WERI-Rb-1 (cell line): ENCODE measurements around the gene OR9Q1.

Experiments
- DNase-seq: peaks from one replicate; pipeline ENCODE4 v3.0.0-alpha.2; 2020
- H3K27ac ChIP-seq: fragments of 250-450 bp; sonication (Bioruptor Pico); 2 replicates; pipeline ENCODE4 v1.5.1; 2020; ENCODE audit warnings: mild to moderate bottlenecking, moderate library complexity
- H3K27me3 ChIP-seq: fragments of 250-450 bp; sonication (Bioruptor Pico); 2 replicates; pipeline ENCODE4 v1.5.1; 2021; ENCODE audit warnings: mild to moderate bottlenecking, low read depth, moderate library complexity; ENCODE audit not compliant: insufficient read depth, severe bottlenecking
- H3K36me3 ChIP-seq: fragments of 250-450 bp; sonication (Bioruptor Pico); 2 replicates; pipeline ENCODE4 v1.5.1; 2020; ENCODE audit warnings: mild to moderate bottlenecking, moderate library complexity
- H3K4me3 ChIP-seq: 2 replicates; pipeline ENCODE4 v1.5.1; 2011; ENCODE audit warnings: low read depth, mild to moderate bottlenecking, control low read depth, low read length
- H3K9me3 ChIP-seq: fragments of 250-450 bp; sonication (Bioruptor Pico); 2 replicates; pipeline ENCODE4 v1.5.1; 2021; ENCODE audit warnings: mild to moderate bottlenecking, moderate library complexity; ENCODE audit not compliant: severe bottlenecking
- CTCF ChIP-seq: IDR thresholded peaks from 2 replicates; pipeline ENCODE4 v1.5.1; 2011; ENCODE audit warnings: low read depth, mild to moderate bottlenecking, control low read depth, inconsistent platforms, low read length

The OR9Q1 gene

GRCh38 chr11:58023435-58023931 is at the start of gene OR9Q1:
TSS of gene OR9Q1 (plus strand) at chr11:58023881. CDS start at chr11:58179445, 155,564 bp downstream.
- no peak within 1 kb of the TSS for H3K27ac ChIP-seq
- H3K9me3 ChIP-seq = no peaks in the 10 kb centered on the region
- no peak for DNase-seq
- peaks cover 75% of the 10 kb centered on the region for H3K27me3 ChIP-seq
- H3K4me3 ChIP-seq = no peak within 1 kb of the TSS
- TF ChIP-seq CTCF = no peak
- H3K36me3 ChIP-seq = no peaks in the 10 kb centered on the region

- TF ChIP-seq CTCF = no peak
- H3K27me3 ChIP-seq = peaks cover 51% of the 10 kb centered on the region
Measured at GRCh38 chr11:57974132-57974531, 49.5 kb upstream of the OR9Q1 start.

GRCh38 chr11:57974848-57975601 is 48.7 kb upstream of the OR9Q1 start:
- no peak overlapping the region for H3K27ac ChIP-seq

More at GRCh38 chr11:57974132-57974531, 49.5 kb upstream of the OR9Q1 start:
- Histone ChIP-seq H3K36me3 (no peaks in the 10 kb centered on the region), H3K9me3 (no peaks in the 10 kb centered on the region), H3K4me3 (no peak overlapping the region), H3K27ac (no peak overlapping the region)
- no peak for DNase-seq

GRCh38 chr11:57977709-57978108 is 46.0 kb upstream of the OR9Q1 start:
- Histone ChIP-seq H3K27me3 (peaks cover 58% of the 10 kb centered on the region), H3K9me3 (no peaks in the 10 kb centered on the region), H3K36me3 (no peaks in the 10 kb centered on the region), H3K27ac (no peak overlapping the region), H3K4me3 (no peak overlapping the region)
- DNase-seq = no peak
- TF ChIP-seq CTCF = no peak

More at GRCh38 chr11:57974848-57975601, 48.7 kb upstream of the OR9Q1 start:
- H3K27me3 ChIP-seq = peaks cover 60% of the 10 kb centered on the region
- H3K4me3 ChIP-seq = no peak overlapping the region
- H3K9me3 ChIP-seq = no peaks in the 10 kb centered on the region
- no peak for DNase-seq
- TF ChIP-seq CTCF = no peak
- H3K36me3 ChIP-seq = no peaks in the 10 kb centered on the region

GRCh38 chr11:57978686-57979531 is 44.8 kb upstream of the OR9Q1 start:
- no peaks in the 10 kb centered on the region for H3K9me3 ChIP-seq
- TF ChIP-seq CTCF = no peak
- no peak for DNase-seq
- no peak overlapping the region for H3K4me3 ChIP-seq
- H3K27me3 ChIP-seq = peaks cover 56% of the 10 kb centered on the region
- H3K36me3 ChIP-seq = no peaks in the 10 kb centered on the region
- no peak overlapping the region for H3K27ac ChIP-seq
